GM18873 (cell line): ENCODE measurements around the gene ITSN1.
"Not testable (repeated sequence)": the region's sequence is repeated elsewhere in the genome, so short reads cannot be mapped to it uniquely, and the experiment has no call there.

Experiments
- ATAC-seq: cut with Tn5 transposase; IDR thresholded peaks from one replicate; pipeline ENCODE4 v1.9.1; 2021; ENCODE audit warnings: mild to moderate bottlenecking, moderate library complexity, moderate number of reproducible peaks; ENCODE audit not compliant: unreplicated experiment, low FRiP score

The ITSN1 gene

GRCh38 chr21:33650929-33651509 lies 8.7 kb downstream of the ITSN1 start:
- ATAC-seq = no peak

GRCh38 chr21:33651965-33652680 lies 9.8 kb downstream of the ITSN1 start:
- ATAC-seq = no peak

- ATAC-seq = no peak
These were observed 12.1 kb downstream of the ITSN1 start for GRCh38 chr21:33654412-33654811.

- ATAC-seq = no peak
These were observed 13.4 kb downstream of the ITSN1 start for GRCh38 chr21:33655588-33656221.

GRCh38 chr21:33657124-33657820 lies 15.0 kb downstream of the ITSN1 start:
- no peak for ATAC-seq

GRCh38 chr21:33658919-33659567 lies 16.7 kb downstream of the ITSN1 start:
- no peak for ATAC-seq

- ATAC-seq = no peak
These were observed 17.3 kb downstream of the ITSN1 start for GRCh38 chr21:33659568-33659949.

- ATAC-seq = no peak
These were observed 18.1 kb downstream of the ITSN1 start for GRCh38 chr21:33660406-33660805.

GRCh38 chr21:33661146-33661545 lies 18.8 kb downstream of the ITSN1 start:
- no peak for ATAC-seq

GRCh38 chr21:33662046-33662445 lies 19.7 kb downstream of the ITSN1 start:
- no peak for ATAC-seq

- ATAC-seq = no peak
These were observed 20.9 kb downstream of the ITSN1 start for GRCh38 chr21:33663241-33663640.

GRCh38 chr21:33664135-33664534 lies 21.8 kb downstream of the ITSN1 start:
- no peak for ATAC-seq

- ATAC-seq = no peak
These were observed 23.9 kb downstream of the ITSN1 start for GRCh38 chr21:33666153-33666552.

- no peak for ATAC-seq
These were observed 25.3 kb downstream of the ITSN1 start for GRCh38 chr21:33667636-33668035.

- ATAC-seq = no peak
These were observed 25.9 kb downstream of the ITSN1 start for GRCh38 chr21:33668180-33668579.

- no peak for ATAC-seq
These were observed 26.3 kb downstream of the ITSN1 start for GRCh38 chr21:33668620-33669019.

- no peak for ATAC-seq
These were observed 28.0 kb downstream of the ITSN1 start for GRCh38 chr21:33670076-33670978.

- ATAC-seq = no peak
These were observed 31.2 kb downstream of the ITSN1 start for GRCh38 chr21:33673473-33673872.

- ATAC-seq = no peak
These were observed 31.9 kb downstream of the ITSN1 start for GRCh38 chr21:33674226-33674625.

- ATAC-seq = not testable (repeated sequence)
These were observed 34.4 kb downstream of the ITSN1 start for GRCh38 chr21:33676666-33677065.
